Stimulated activated CD8-positive, alpha-beta memory T cell treated with anti-CD3 and anti-CD28 coated beads, Interleukin-4, amount 100 ng/mL, for 4 hours (primary cell): ENCODE data around the gene CREB3L2.
"Not testable (repeated sequence)": the region's sequence is repeated elsewhere in the genome, so short reads cannot be mapped to it uniquely, and the experiment has no call there.

Experiments
- DNase-seq, 2 donors: peaks; one replicate each; pipeline ENCODE4 v3.0.0-alpha.2; 2020; ENCODE audit warnings: low read depth in 2 of 2, low spot score in 1 of 2

Gene CREB3L2

GRCh38 chr7:137989590-137989989 lies 12.3 kb downstream of the CREB3L2 start:
- DNase-seq, result no peak

GRCh38 chr7:137989094-137989493 lies 12.8 kb downstream of the CREB3L2 start:
- DNase-seq, result no peak

- no peak for DNase-seq
Measured at GRCh38 chr7:137987968-137988367, 13.9 kb downstream of the CREB3L2 start.

- DNase-seq, result no peak
Measured at GRCh38 chr7:137987563-137987962, 14.3 kb downstream of the CREB3L2 start.

GRCh38 chr7:137987018-137987349 lies 14.9 kb downstream of the CREB3L2 start:
- DNase-seq, result no peak

GRCh38 chr7:137986252-137987017 lies 15.5 kb downstream of the CREB3L2 start:
- DNase-seq, result no peak

- no peak for DNase-seq
Measured at GRCh38 chr7:137985897-137986251, 16.0 kb downstream of the CREB3L2 start.

- no peak for DNase-seq
Measured at GRCh38 chr7:137985253-137985896, 16.5 kb downstream of the CREB3L2 start.

- DNase-seq, result no peak
Measured at GRCh38 chr7:137984181-137985041, 17.5 kb downstream of the CREB3L2 start.

- DNase-seq, result no peak
Measured at GRCh38 chr7:137983323-137984008, 18.4 kb downstream of the CREB3L2 start.

- not testable (repeated sequence) for DNase-seq
Measured at GRCh38 chr7:137982394-137982793, 19.5 kb downstream of the CREB3L2 start.

GRCh38 chr7:137981668-137982067 lies 20.2 kb downstream of the CREB3L2 start:
- no peak for DNase-seq

GRCh38 chr7:137981175-137981574 lies 20.7 kb downstream of the CREB3L2 start:
- no peak for DNase-seq

GRCh38 chr7:137980308-137980707 lies 21.6 kb downstream of the CREB3L2 start:
- no peak for DNase-seq

GRCh38 chr7:137978464-137979237 lies 23.2 kb downstream of the CREB3L2 start:
- DNase-seq, result no peak

- DNase-seq, result no peak
Measured at GRCh38 chr7:137977173-137977572, 24.7 kb downstream of the CREB3L2 start.

GRCh38 chr7:137976696-137977095 lies 25.2 kb downstream of the CREB3L2 start:
- DNase-seq, result no peak

GRCh38 chr7:137976232-137976631 lies 25.7 kb downstream of the CREB3L2 start:
- no peak for DNase-seq

- DNase-seq, result no peak
Measured at GRCh38 chr7:137975768-137976167, 26.1 kb downstream of the CREB3L2 start.

- DNase-seq, result no peak
Measured at GRCh38 chr7:137975221-137975620, 26.7 kb downstream of the CREB3L2 start.

- no peak for DNase-seq
Measured at GRCh38 chr7:137974766-137975165, 27.1 kb downstream of the CREB3L2 start.
